ENCODE measurements around the gene AFAP1.
A peak's percentile ranks its signal among the peaks of the same experiment; 100 is the strongest.

AFAP1 gene

GRCh38 chr4:7968262-7968896 is 28.7 kb upstream of the AFAP1 start:
- DNase-seq (ENCODE audit: low read depth in 2 of 3, low spot score in 1 of 3): no peak

- DNase-seq (ENCODE audit: low read depth in 2 of 3, low spot score in 1 of 3): no peak
Observed at GRCh38 chr4:7967501-7968261, 28.0 kb upstream of the AFAP1 start.

GRCh38 chr4:7967063-7967440 is 27.4 kb upstream of the AFAP1 start:
- no peak for DNase-seq (ENCODE audit: low read depth in 2 of 3, low spot score in 1 of 3)

DNA sequence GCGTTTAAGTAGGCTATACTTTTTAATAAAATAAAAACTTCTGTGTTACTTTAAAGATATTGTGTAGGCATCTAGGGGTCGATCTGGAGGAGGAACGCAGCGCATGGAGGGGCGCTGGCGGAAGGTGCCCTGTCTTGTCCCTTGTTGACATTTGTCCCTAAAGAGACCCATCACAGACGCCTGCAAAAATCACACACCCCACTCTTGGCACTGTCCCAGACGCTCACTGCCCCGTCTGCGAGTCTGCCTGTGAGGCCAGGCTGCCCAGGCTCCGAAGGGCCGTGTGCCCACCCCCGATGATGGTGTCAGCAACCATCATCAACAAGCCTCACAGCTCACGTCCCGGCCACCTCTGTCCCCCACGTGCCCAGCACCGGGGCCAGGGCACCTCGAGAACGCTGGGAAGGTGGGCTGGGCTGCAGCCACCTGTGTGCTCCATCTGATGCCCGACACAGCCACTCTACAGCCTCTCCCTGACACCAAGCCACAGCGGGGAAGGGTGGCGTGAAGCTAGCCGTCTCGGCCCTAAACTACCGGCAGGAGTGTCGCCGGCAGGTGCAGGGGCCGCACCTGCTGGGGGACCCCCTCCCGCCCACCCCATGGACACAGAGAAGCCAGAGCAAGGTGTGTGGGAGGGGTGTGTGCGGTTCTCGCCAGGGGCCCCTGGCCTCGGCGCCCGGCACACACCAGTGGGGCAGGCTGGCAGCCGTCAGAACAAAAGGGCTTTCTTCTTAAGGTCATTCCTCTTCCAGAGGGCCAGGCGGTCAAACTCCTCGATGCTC is 26.8 kb upstream of the AFAP1 start:
- DNase-seq (ENCODE audit: low read depth in 2 of 3, low spot score in 1 of 3): no peak

DNA sequence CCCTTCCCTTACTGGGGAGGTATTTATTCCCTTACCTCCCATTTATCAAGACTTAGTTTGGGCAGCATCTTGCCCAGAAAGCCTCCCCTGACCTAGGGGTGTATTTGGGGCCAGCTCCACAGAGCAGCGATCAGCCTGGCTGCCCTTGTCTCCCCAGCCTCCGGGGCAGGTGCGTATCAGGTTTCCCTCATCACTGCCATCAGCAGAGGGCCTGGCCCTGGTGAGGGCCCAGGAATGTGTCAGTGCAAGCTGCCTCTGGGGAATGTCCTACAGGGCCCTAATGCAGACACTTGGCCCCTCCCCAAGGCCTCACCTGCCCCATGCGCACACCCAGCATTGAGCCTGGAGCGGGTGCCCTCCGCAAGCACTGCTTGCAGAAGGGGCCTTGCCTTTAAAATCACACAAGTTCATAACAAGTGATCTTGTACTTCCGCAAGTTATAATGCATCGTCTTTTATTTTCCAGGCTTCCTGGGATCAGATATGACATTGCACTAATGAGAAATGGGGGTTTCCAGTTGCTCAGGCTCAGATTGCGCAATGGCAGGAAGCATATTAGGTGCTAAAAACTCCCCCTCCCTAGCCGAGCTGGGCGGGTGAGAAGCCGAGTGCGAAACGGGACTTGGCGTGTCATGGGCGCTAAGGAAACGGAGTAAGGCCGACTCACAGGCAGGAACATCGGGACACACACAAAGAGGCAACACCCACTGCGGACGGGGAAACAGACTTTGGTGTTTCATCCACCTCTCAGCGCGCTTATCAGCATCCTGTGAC is 25.4 kb upstream of the AFAP1 start:
- no peak for DNase-seq (ENCODE audit: low read depth in 2 of 3, low spot score in 1 of 3)

DNA sequence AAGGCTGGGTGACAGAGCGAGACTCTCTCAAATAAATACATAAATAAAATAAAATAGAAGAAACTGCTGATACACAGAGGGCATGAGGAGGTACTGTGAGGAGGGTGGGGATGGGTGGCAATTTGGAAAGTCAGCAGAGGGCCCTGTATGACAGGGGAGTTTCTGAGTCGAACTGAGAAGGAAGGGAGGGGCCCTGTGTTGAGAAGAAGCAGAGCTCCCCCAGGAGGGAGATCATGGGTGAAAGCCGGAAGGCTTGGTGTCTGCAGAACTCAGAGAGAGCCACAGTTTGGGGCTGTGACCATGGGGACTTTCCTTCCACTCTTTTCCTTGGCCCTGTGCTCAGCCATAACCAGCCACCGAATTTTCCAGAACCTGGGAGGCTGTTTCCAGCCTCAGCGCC is 24.8 kb upstream of the AFAP1 start:
- DNase-seq (ENCODE audit: low read depth in 2 of 3, low spot score in 1 of 3): no peak

GRCh38 chr4:7963691-7964090 is 24.0 kb upstream of the AFAP1 start:
- DNase-seq (ENCODE audit: low read depth in 2 of 3, low spot score in 1 of 3): no peak

GRCh38 chr4:7962609-7963508 is 23.2 kb upstream of the AFAP1 start:
- no peak for DNase-seq (ENCODE audit: low read depth in 2 of 3, low spot score in 1 of 3)

GRCh38 chr4:7960790-7961655 is 21.4 kb upstream of the AFAP1 start:
- peak; percentile 71 to 84 (median 75) for DNase-seq (ENCODE audit: low read depth in 2 of 3, low spot score in 1 of 3)

- DNase-seq (ENCODE audit: low read depth in 2 of 3, low spot score in 1 of 3): no peak
Observed at GRCh38 chr4:7960017-7960789, 20.5 kb upstream of the AFAP1 start.

- DNase-seq (ENCODE audit: low read depth in 2 of 3, low spot score in 1 of 3): no peak
Observed at GRCh38 chr4:7959078-7959477, 19.4 kb upstream of the AFAP1 start.

- DNase-seq (ENCODE audit: low read depth in 2 of 3, low spot score in 1 of 3): no peak
Observed at GRCh38 chr4:7956934-7957656, 17.4 kb upstream of the AFAP1 start.

GRCh38 chr4:7956270-7956808 is 16.7 kb upstream of the AFAP1 start:
- DNase-seq (ENCODE audit: low read depth in 2 of 3, low spot score in 1 of 3): no peak

GRCh38 chr4:7955393-7955792 is 15.7 kb upstream of the AFAP1 start:
- no peak for DNase-seq (ENCODE audit: low read depth in 2 of 3, low spot score in 1 of 3)

DNA sequence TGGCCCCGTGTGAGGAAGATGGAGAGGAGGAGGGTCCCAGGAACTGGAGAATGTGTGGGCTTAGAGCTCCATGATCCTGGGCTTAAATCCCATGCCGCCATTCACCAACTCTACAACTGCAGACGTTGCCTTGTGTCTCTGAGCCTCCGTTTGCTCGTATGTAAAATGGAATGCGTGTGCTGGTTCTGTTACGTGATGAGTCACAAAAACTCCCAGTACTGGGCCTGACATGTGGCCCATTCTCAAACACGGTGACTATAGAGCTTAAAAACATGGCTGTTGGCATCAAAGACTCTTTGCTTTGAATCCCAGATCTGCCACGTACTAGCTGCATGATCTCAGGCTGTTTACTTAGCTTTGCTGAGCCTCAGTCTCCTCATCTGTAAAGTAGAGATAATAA is 13.0 kb upstream of the AFAP1 start:
- no peak for DNase-seq (ENCODE audit: low read depth in 2 of 3, low spot score in 1 of 3)

GRCh38 chr4:7950301-7951092 is 10.8 kb upstream of the AFAP1 start:
- no peak for DNase-seq (ENCODE audit: low read depth in 2 of 3, low spot score in 1 of 3)

- no peak for DNase-seq (ENCODE audit: low read depth in 2 of 3, low spot score in 1 of 3)
Observed at GRCh38 chr4:7949759-7950158, 10.1 kb upstream of the AFAP1 start.

Measured in stimulated activated CD4-positive, alpha-beta T cell treated with anti-CD3 and anti-CD28 coated beads, Interleukin-12 subunit alpha, Interleukin-12 subunit beta, amount 100 ng/mL, for 48 hours (primary cell).